Smooth muscle cell (in vitro differentiated cells): ENCODE data around the gene KRTAP12-3. TPM values are rescaled to one million over a fixed set of nuclear protein-coding genes. Genes with fewer than 3 reads are reported as not detected.

Experiments used
- DNase-seq: peaks from one replicate; lab custom pipeline; 2025; ENCODE audit not compliant: unreplicated experiment; lab: John Stamatoyannopoulos, UW
- H2AFZ ChIP-seq: fragments of 200-600 bp; sonication (generic); 2 replicates; pipeline ENCODE4 v1.6.0; 2016; ENCODE audit warnings: antibody characterized with exemption, low read depth, mild to moderate bottlenecking
- H3F3A ChIP-seq: fragments of 200-600 bp; sonication (generic); 2 replicates; pipeline ENCODE4 v1.6.0; 2017; ENCODE audit warnings: antibody characterized with exemption, low read depth
- H3K27ac ChIP-seq: fragments of 200-600 bp; sonication (generic); 2 replicates; pipeline ENCODE4 v1.5.1; 2016; ENCODE audit warnings: low read depth, mild to moderate bottlenecking
- H3K27me3 ChIP-seq: fragments of 200-600 bp; sonication (generic); 2 replicates; pipeline ENCODE4 v1.6.1; 2016; ENCODE audit warnings: low read depth, mild to moderate bottlenecking
- H3K36me3 ChIP-seq: fragments of 200-600 bp; sonication (generic); 2 replicates; pipeline ENCODE4 v1.5.1; 2016; ENCODE audit warnings: low read depth
- H3K4me1 ChIP-seq: fragments of 200-600 bp; sonication (generic); 2 replicates; pipeline ENCODE4 v1.5.1; 2016; ENCODE audit warnings: low read depth
- H3K4me2 ChIP-seq: fragments of 200-600 bp; sonication (generic); 2 replicates; pipeline ENCODE4 v1.6.0; 2016; ENCODE audit warnings: mild to moderate bottlenecking
- H3K4me3 ChIP-seq: fragments of 200-600 bp; sonication (generic); 2 replicates; pipeline ENCODE4 v1.5.1; 2016; ENCODE audit warnings: mild to moderate bottlenecking
- H3K79me2 ChIP-seq: fragments of 200-600 bp; sonication (generic); 2 replicates; pipeline ENCODE4 v1.6.0; 2016; ENCODE audit warnings: low read depth, mild to moderate bottlenecking
- H3K9ac ChIP-seq: fragments of 200-600 bp; sonication (generic); 2 replicates; pipeline ENCODE4 v1.6.0; 2016; ENCODE audit warnings: low read depth
- H3K9me3 ChIP-seq: fragments of 200-600 bp; sonication (generic); replicated peaks from 2 replicates; pipeline ENCODE4 v1.5.1; 2016; ENCODE audit warnings: low read depth
- H4K20me1 ChIP-seq: fragments of 200-600 bp; sonication (generic); 2 replicates; pipeline ENCODE4 v1.6.0; 2016; ENCODE audit warnings: low read depth
- CTCF ChIP-seq: fragments of 200-600 bp; sonication (generic); IDR thresholded peaks from 2 replicates; pipeline ENCODE4 v1.5.1; 2017; ENCODE audit warnings: borderline replicate concordance, mild to moderate bottlenecking, antibody characterized with exemption; ENCODE audit not compliant: insufficient read depth, poor library complexity, severe bottlenecking
- WGBS: methylation state at CpG from one replicate; pipeline ENCODE4 v1.1.7; 2016; ENCODE audit warnings: low lambda C conversion rate; 5-methylcytosine and 5-hydroxymethylcytosine counted together
- polyA plus RNA-seq: library from polyadenylated mRNA; unstranded; fragments of >200 nt; fragmentation: Nextera tagmentation; extraction: Ambion mirVana; gene quantifications from 2 replicates; pipeline ENCODE4 v1.2.1, GENCODE V29; 2016
- total RNA-seq: library from RNA; depleted of rRNA; stranded (reverse); fragments of >200 nt; gene quantifications from 2 replicates; pipeline ENCODE4 v1.2.3, GENCODE V29; 2014

Gene KRTAP12-3
- total and polyA plus RNA-seq, 2 experiments from 2014 or later: not detected

- Histone ChIP-seq H4K20me1 (no peaks in the 10 kb centered on the region), H3K9me3 (peaks cover 3% of the 10 kb centered on the region), H3K4me1 (no peaks in the 10 kb centered on the region), H3K79me2 (no peaks in the 10 kb centered on the region), H3K9ac (no peak within 1 kb of the TSS), H3K27ac (no peak within 1 kb of the TSS), H3F3A (no peaks in the 10 kb centered on the region), H3K4me3 (no peak within 1 kb of the TSS), H3K36me3 (no peaks in the 10 kb centered on the region), H2AFZ (no peak within 1 kb of the TSS), H3K4me2 (no peak within 1 kb of the TSS), H3K27me3 (no peaks in the 10 kb centered on the region)
- no peak for TF ChIP-seq CTCF
- DNase-seq: no peak
- WGBS: 87% methylated on average over 19 of the region's 19 CpGs
Observed at GRCh38 chr21:44666401-44667320, 8.9 kb downstream of the KRTAP12-3 start, which contains the start of gene KRTAP12-2. Gene KRTAP12-2, minus strand, starts transcription at chr21:44666927. Its CDS starts 41 bp downstream, at chr21:44666886.

GRCh38 chr21:44667612-44668011, 9.9 kb downstream of the KRTAP12-3 start:
- Histone ChIP-seq H3K79me2 (no peaks in the 10 kb centered on the region), H3K4me2 (no peak overlapping the region), H3K9me3 (peaks cover 3% of the 10 kb centered on the region), H3F3A (no peaks in the 10 kb centered on the region), H3K9ac (no peak overlapping the region), H2AFZ (no peak overlapping the region), H3K36me3 (no peaks in the 10 kb centered on the region), H3K27ac (no peak overlapping the region), H3K4me3 (no peak overlapping the region), H3K27me3 (no peaks in the 10 kb centered on the region), H4K20me1 (no peaks in the 10 kb centered on the region), H3K4me1 (no peaks in the 10 kb centered on the region)
- no peak for DNase-seq
- 90% methylated on average over 1 of the region's 1 CpG for WGBS
- TF ChIP-seq CTCF: no peak

- Histone ChIP-seq H3K27ac (no peak overlapping the region), H3K4me3 (no peak overlapping the region), H3K4me2 (no peak overlapping the region), H3K79me2 (no peaks in the 10 kb centered on the region), H2AFZ (no peak overlapping the region), H3K27me3 (no peaks in the 10 kb centered on the region), H3F3A (no peaks in the 10 kb centered on the region), H3K9me3 (no peaks in the 10 kb centered on the region), H4K20me1 (no peaks in the 10 kb centered on the region), H3K4me1 (no peaks in the 10 kb centered on the region), H3K9ac (no peak overlapping the region), H3K36me3 (no peaks in the 10 kb centered on the region)
- no peak for TF ChIP-seq CTCF
- 90% methylated on average over 3 of the region's 3 CpGs for WGBS
- DNase-seq: no peak
Observed at GRCh38 chr21:44670642-44671432, 13.1 kb downstream of the KRTAP12-3 start.
